Measurements from ENCODE around the gene RAD54L.
"Not testable (repeated sequence)": the region's sequence is repeated elsewhere in the genome, so short reads cannot be mapped to it uniquely, and the experiment has no call there.

Gene RAD54L

GRCh38 chr1:46223472-46223943 lies 24.1 kb upstream of the RAD54L start:
- Histone ChIP-seq H3K27me3 (ENCODE audit: low read depth, low read length) (no peaks in the 10 kb centered on the region), H3K4me2 (ENCODE audit: low read length) (peak overlapping the region; percentile 65), H3K27ac (ENCODE audit: low read length) (no peak overlapping the region), H2AFZ (ENCODE audit: low read depth, low read length) (peak overlapping the region; percentile 93), H3K9me3 (ENCODE audit: insufficient read depth, low read length) (no peaks in the 10 kb centered on the region), H4K20me1 (ENCODE audit: insufficient read depth, low read length) (no peaks in the 10 kb centered on the region), H3K9ac (ENCODE audit: low read length) (no peak overlapping the region), H3K36me3 (replicated peaks; ENCODE audit: low read depth, low read length) (no peaks in the 10 kb centered on the region), H3K79me2 (ENCODE audit: low read length) (no peaks in the 10 kb centered on the region), H3K4me1 (ENCODE audit: low read length) (peaks cover 4% of the 10 kb centered on the region), H3K4me3 (ENCODE audit: low read length) (no peak overlapping the region)
- TF ChIP-seq, protein P1, sequence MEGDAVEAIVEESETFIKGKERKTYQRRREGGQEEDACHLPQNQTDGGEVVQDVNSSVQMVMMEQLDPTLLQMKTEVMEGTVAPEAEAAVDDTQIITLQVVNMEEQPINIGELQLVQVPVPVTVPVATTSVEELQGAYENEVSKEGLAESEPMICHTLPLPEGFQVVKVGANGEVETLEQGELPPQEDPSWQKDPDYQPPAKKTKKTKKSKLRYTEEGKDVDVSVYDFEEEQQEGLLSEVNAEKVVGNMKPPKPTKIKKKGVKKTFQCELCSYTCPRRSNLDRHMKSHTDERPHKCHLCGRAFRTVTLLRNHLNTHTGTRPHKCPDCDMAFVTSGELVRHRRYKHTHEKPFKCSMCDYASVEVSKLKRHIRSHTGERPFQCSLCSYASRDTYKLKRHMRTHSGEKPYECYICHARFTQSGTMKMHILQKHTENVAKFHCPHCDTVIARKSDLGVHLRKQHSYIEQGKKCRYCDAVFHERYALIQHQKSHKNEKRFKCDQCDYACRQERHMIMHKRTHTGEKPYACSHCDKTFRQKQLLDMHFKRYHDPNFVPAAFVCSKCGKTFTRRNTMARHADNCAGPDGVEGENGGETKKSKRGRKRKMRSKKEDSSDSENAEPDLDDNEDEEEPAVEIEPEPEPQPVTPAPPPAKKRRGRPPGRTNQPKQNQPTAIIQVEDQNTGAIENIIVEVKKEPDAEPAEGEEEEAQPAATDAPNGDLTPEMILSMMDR (IDR thresholded peaks at IDR 0.05; ENCODE audit: low read depth, low read length) = peak; percentile 93
- no peak for TF ChIP-seq EZH2phosphoT487 (IDR thresholded peaks at IDR 0.05; ENCODE audit: low read depth)

DNA sequence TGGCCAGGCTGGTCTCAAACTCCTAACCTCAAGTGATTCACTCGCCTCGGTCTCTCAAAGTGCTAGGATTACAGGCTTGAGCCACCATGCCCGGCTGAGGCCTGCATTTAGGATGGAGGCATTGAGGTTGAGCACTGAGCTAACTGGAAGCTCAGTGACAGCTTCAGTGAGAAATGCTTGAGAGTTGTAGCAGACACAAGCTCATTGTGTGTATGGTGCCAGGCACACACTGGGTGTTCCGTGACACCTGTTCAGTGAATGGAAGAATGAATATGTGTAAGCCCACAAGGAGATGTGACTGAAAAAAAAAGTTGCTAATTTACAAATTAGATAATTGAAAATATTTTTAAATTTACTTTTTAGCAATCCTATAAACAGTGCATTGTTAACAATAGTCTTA lies 22.6 kb upstream of the RAD54L start:
- Histone ChIP-seq H3K4me2 (ENCODE audit: low read length) (no peak overlapping the region), H3K4me3 (ENCODE audit: low read length) (no peak overlapping the region), H3K9me3 (ENCODE audit: insufficient read depth, low read length) (no peaks in the 10 kb centered on the region), H2AFZ (ENCODE audit: low read depth, low read length) (no peak overlapping the region), H3K27ac (ENCODE audit: low read length) (no peak overlapping the region), H3K9ac (ENCODE audit: low read length) (no peak overlapping the region), H4K20me1 (ENCODE audit: insufficient read depth, low read length) (no peaks in the 10 kb centered on the region), H3K27me3 (ENCODE audit: low read depth, low read length) (no peaks in the 10 kb centered on the region), H3K79me2 (ENCODE audit: low read length) (no peaks in the 10 kb centered on the region), H3K36me3 (replicated peaks; ENCODE audit: low read depth, low read length) (no peaks in the 10 kb centered on the region), H3K4me1 (ENCODE audit: low read length) (peaks cover 4% of the 10 kb centered on the region)
- TF ChIP-seq, protein P1 (IDR thresholded peaks at IDR 0.05; ENCODE audit: low read depth, low read length) = no peak
- TF ChIP-seq EZH2phosphoT487 (IDR thresholded peaks at IDR 0.05; ENCODE audit: low read depth) = no peak

DNA sequence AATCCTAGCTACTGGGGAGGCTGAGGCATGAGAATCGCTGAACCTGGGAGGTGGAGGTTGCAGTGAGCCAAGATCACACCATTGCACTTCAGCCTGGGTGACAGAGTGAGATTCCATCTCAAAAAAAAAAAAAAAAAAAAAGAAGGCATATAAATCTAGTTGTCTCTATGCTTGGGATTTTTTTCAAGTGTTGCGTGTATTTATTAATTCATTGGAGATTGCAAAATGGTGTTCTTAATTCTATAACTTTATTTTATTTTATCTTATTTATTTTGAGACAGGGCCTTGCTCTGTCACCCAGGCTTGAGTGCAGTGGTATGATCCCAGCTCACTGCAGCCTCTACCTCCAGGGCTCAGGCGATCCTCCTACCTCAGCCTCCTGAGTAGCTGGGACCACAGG lies 16.3 kb upstream of the RAD54L start:
- not testable (repeated sequence) for H3K4me2 ChIP-seq (ENCODE audit: low read length); H3K27ac ChIP-seq (ENCODE audit: low read length)

DNA sequence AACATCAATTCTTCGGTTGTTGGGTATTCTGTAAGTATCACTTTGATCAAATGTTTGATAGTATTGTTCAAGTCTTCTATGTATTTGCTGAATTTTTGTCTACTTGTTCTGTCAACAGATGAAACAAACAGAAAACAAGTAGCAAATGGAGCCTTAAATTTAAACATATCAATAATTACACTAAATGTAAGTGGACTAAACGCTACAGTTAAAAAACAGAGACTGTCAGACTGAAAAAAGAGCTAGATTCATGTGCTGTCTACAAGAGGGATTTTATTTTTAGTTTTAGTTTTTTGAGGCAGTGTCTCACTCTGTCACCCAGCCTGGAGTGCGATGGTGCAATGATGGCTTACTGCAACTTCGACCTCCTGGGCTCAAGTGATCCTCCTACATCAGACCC lies 10.7 kb upstream of the RAD54L start:
- no peaks in the 10 kb centered on the region for H3K79me2 ChIP-seq (ENCODE audit: low read length)
- H3K9ac ChIP-seq (ENCODE audit: low read length) = no peak overlapping the region
- H3K27ac ChIP-seq (ENCODE audit: low read length) = no peak overlapping the region
- no peaks in the 10 kb centered on the region for H4K20me1 ChIP-seq (ENCODE audit: insufficient read depth, low read length)
- H3K27me3 ChIP-seq (ENCODE audit: low read depth, low read length) = no peaks in the 10 kb centered on the region
- H3K4me2 ChIP-seq (ENCODE audit: low read length) = no peak overlapping the region
- H3K4me3 ChIP-seq (ENCODE audit: low read length) = no peak overlapping the region
- peaks cover 6% of the 10 kb centered on the region; the same call in 1 of the 2 replicates for H3K9me3 ChIP-seq (ENCODE audit: insufficient read depth, low read length)
- H3K4me1 ChIP-seq (ENCODE audit: low read length) = no peaks in the 10 kb centered on the region
- H2AFZ ChIP-seq (ENCODE audit: low read depth, low read length) = no peak overlapping the region
- H3K36me3 ChIP-seq (replicated peaks; ENCODE audit: low read depth, low read length) = no peaks in the 10 kb centered on the region
- no peak for TF ChIP-seq EZH2phosphoT487 (IDR thresholded peaks at IDR 0.05; ENCODE audit: low read depth)
- TF ChIP-seq, protein P1 (IDR thresholded peaks at IDR 0.05; ENCODE audit: low read depth, low read length) = no peak

More for the DNA sequence above, 16.3 kb upstream of the RAD54L start:
- H3K27me3 ChIP-seq (ENCODE audit: low read depth, low read length); H2AFZ ChIP-seq (ENCODE audit: low read depth, low read length); H3K9me3 ChIP-seq (ENCODE audit: insufficient read depth, low read length); H4K20me1 ChIP-seq (ENCODE audit: insufficient read depth, low read length); H3K9ac ChIP-seq (ENCODE audit: low read length); H3K79me2 ChIP-seq (ENCODE audit: low read length); H3K36me3 ChIP-seq (replicated peaks; ENCODE audit: low read depth, low read length); H3K4me1 ChIP-seq (ENCODE audit: low read length); H3K4me3 ChIP-seq (ENCODE audit: low read length): not testable (repeated sequence)

GRCh38 chr1:46238865-46239264 lies 8.7 kb upstream of the RAD54L start:
- H3K27ac ChIP-seq (ENCODE audit: low read length); H3K9me3 ChIP-seq (ENCODE audit: insufficient read depth, low read length); H3K4me1 ChIP-seq (ENCODE audit: low read length); H3K9ac ChIP-seq (ENCODE audit: low read length); H3K27me3 ChIP-seq (ENCODE audit: low read depth, low read length); H3K4me2 ChIP-seq (ENCODE audit: low read length); H3K4me3 ChIP-seq (ENCODE audit: low read length); H4K20me1 ChIP-seq (ENCODE audit: insufficient read depth, low read length); H3K79me2 ChIP-seq (ENCODE audit: low read length); H3K36me3 ChIP-seq (replicated peaks; ENCODE audit: low read depth, low read length); H2AFZ ChIP-seq (ENCODE audit: low read depth, low read length): not testable (repeated sequence)

- H3K4me3 ChIP-seq (ENCODE audit: low read length); H3K27ac ChIP-seq (ENCODE audit: low read length); H4K20me1 ChIP-seq (ENCODE audit: insufficient read depth, low read length); H2AFZ ChIP-seq (ENCODE audit: low read depth, low read length); H3K4me2 ChIP-seq (ENCODE audit: low read length); H3K27me3 ChIP-seq (ENCODE audit: low read depth, low read length); H3K4me1 ChIP-seq (ENCODE audit: low read length); H3K9ac ChIP-seq (ENCODE audit: low read length); H3K79me2 ChIP-seq (ENCODE audit: low read length); H3K9me3 ChIP-seq (ENCODE audit: insufficient read depth, low read length); H3K36me3 ChIP-seq (replicated peaks; ENCODE audit: low read depth, low read length): not testable (repeated sequence)
Observed at GRCh38 chr1:46241733-46242132, 5.8 kb upstream of the RAD54L start.

Measured in OCI-LY3 (cell line).